HFFc6 (cell line): Measurements from ENCODE around the gene THRB. TPM values are rescaled to one million over a fixed set of nuclear protein-coding genes. Genes with fewer than 3 reads are reported as not detected.

Experiments used
- DNase-seq: peaks from one replicate; pipeline ENCODE4 v3.0.0-alpha.2; 2018
- H3K27ac Mint-ChIP-seq: 2 replicates; pipeline ENCODE4 v1.8.0; 2020; ENCODE audit warnings: mild to moderate bottlenecking, mixed read lengths
- H3K27me3 Mint-ChIP-seq: 2 replicates; pipeline ENCODE4 v1.8.0; 2021; ENCODE audit warnings: mild to moderate bottlenecking, moderate library complexity, mixed read lengths; ENCODE audit not compliant: insufficient read depth
- H3K36me3 Mint-ChIP-seq: 2 replicates; pipeline ENCODE4 v1.8.0; 2021; ENCODE audit warnings: low read depth, mixed read lengths
- H3K4me1 Mint-ChIP-seq: 2 replicates; pipeline ENCODE4 v1.8.0; 2020; ENCODE audit warnings: low read depth, mixed read lengths
- H3K4me3 Mint-ChIP-seq: 2 replicates; pipeline ENCODE4 v1.8.0; 2020; ENCODE audit warnings: mild to moderate bottlenecking, moderate library complexity, mixed read lengths
- H3K9me3 Mint-ChIP-seq: 2 replicates; pipeline ENCODE4 v1.8.0; 2020; ENCODE audit warnings: mild to moderate bottlenecking, mixed read lengths
- total RNA-seq, 6 experiments: library from RNA; stranded (reverse); fragmentation: NEBNext Ultra II Directional; extraction: Animal tissue kit (Norgen Biotek cat#: 25700); gene quantifications; 2 replicates in 1 of 6; 3 replicates in 5 of 6; pipeline ENCODE4 v1.2.3, GENCODE V29; 2021
- TF ChIP-seq, protein P1 (sequence below): fragments of 200-600 bp; sonication (generic); IDR thresholded peaks from 2 replicates; pipeline ENCODE4 v1.5.0; 2021; ENCODE audit warnings: antibody characterized with exemption, mild to moderate bottlenecking

The THRB gene
- total RNA-seq, 6 experiments from 2014 or later, result not detected

DNA sequence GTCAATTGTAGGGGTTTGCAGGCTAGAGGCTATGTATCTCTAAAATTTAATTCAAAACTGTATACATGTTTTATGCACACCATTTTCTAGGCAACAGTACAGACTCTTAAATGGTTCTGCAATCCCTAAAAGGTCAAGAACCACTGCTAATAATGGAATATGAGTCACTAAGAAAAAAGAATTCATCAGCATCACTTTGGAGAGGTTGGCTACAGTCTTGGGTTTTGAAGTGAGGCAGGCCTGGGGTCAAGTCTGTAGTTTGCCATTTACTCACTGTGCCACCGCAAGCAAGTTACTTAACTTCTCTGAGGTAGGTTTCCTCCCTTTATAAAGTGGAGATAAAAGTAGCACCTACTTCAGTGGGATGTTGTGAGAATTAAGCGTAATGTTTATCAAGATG lies 33.7 kb downstream of the THRB start:
- Mint-ChIP-seq H3K27me3 (no peaks in the 10 kb centered on the region), H3K4me3 (no peak overlapping the region), H3K27ac (no peak overlapping the region), H3K9me3 (peaks cover 11% of the 10 kb centered on the region; the same call in 1 of the 2 replicates), H3K36me3 (no peaks in the 10 kb centered on the region), H3K4me1 (no peaks in the 10 kb centered on the region)
- no peak for DNase-seq
- TF ChIP-seq, protein P1, sequence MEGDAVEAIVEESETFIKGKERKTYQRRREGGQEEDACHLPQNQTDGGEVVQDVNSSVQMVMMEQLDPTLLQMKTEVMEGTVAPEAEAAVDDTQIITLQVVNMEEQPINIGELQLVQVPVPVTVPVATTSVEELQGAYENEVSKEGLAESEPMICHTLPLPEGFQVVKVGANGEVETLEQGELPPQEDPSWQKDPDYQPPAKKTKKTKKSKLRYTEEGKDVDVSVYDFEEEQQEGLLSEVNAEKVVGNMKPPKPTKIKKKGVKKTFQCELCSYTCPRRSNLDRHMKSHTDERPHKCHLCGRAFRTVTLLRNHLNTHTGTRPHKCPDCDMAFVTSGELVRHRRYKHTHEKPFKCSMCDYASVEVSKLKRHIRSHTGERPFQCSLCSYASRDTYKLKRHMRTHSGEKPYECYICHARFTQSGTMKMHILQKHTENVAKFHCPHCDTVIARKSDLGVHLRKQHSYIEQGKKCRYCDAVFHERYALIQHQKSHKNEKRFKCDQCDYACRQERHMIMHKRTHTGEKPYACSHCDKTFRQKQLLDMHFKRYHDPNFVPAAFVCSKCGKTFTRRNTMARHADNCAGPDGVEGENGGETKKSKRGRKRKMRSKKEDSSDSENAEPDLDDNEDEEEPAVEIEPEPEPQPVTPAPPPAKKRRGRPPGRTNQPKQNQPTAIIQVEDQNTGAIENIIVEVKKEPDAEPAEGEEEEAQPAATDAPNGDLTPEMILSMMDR, result no peak

DNA sequence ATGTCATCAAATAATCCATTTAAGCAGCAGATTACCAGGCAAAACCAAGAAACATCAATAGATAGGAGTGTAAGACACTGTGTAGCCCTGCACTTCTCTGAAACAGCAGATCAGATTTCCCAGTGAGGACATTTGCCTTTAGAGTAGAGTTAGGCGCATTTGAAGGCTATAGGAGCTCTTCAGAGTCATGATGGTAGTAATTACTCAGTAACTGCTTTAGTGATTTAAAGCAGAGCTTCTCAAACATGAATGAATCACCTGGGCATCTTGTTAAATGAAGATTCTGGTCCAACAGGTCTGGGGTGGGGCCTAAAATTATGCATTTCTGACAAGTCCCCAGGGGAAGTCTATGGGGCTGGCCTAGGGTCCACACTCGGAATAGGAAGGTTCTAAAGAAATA lies 36.9 kb downstream of the THRB start:
- H3K9me3 Mint-ChIP-seq, result peaks cover 4% of the 10 kb centered on the region; the same call in 1 of the 2 replicates
- no peaks in the 10 kb centered on the region for H3K36me3 Mint-ChIP-seq
- no peaks in the 10 kb centered on the region for H3K4me1 Mint-ChIP-seq
- DNase-seq, result no peak
- no peak overlapping the region for H3K27ac Mint-ChIP-seq
- H3K27me3 Mint-ChIP-seq, result no peaks in the 10 kb centered on the region
- H3K4me3 Mint-ChIP-seq, result no peak overlapping the region
- TF ChIP-seq, protein P1, result no peak

DNA sequence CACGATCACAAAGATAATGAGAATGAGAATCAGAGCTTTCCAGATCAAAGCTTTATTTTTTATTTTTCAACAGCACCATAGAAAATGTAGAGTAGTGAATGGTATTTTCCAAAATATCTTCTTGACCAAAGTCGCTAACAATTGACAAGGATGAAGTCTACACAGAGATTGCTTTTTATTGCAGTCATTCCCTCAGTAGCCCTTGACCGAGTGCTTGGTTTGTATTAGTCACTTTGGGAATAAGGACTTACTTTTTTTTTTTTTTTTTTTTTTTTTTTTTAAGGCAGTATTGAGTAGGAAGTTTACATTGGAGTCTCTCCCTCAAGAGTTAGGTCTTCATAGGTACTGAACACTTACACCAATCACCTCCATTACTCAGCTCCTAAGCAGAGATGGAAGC lies 39.8 kb downstream of the THRB start:
- Mint-ChIP-seq H3K27me3 (no peaks in the 10 kb centered on the region), H3K9me3 (peaks cover 4% of the 10 kb centered on the region; the same call in 1 of the 2 replicates), H3K4me3 (no peak overlapping the region), H3K27ac (no peak overlapping the region), H3K4me1 (no peaks in the 10 kb centered on the region), H3K36me3 (no peaks in the 10 kb centered on the region)
- TF ChIP-seq, protein P1, result no peak
- DNase-seq, result no peak

DNA sequence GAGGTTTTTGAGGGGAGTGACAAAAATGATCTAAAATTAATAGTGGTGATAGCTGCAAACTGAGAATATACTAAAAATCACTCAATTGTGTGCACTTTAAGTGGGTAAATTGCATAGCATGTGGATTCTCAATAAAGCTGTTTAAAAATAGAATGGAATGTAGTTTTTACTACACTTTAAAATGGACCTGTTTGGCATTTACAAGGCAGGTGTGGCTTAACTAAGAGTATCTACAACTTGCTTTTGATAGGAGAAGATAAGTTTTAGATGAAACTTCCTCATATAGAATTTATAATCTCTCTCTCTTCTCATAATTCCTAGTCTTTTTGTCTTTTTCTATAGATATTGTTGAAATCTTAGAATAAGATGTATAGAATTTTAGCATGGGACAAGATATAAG lies 40.3 kb downstream of the THRB start:
- no peak for DNase-seq
- H3K4me3 Mint-ChIP-seq, result no peak overlapping the region
- TF ChIP-seq, protein P1, result no peak
- no peaks in the 10 kb centered on the region for H3K4me1 Mint-ChIP-seq
- peaks cover 4% of the 10 kb centered on the region; the same call in 1 of the 2 replicates for H3K9me3 Mint-ChIP-seq
- H3K36me3 Mint-ChIP-seq, result no peaks in the 10 kb centered on the region
- H3K27me3 Mint-ChIP-seq, result no peaks in the 10 kb centered on the region
- no peak overlapping the region for H3K27ac Mint-ChIP-seq

DNA sequence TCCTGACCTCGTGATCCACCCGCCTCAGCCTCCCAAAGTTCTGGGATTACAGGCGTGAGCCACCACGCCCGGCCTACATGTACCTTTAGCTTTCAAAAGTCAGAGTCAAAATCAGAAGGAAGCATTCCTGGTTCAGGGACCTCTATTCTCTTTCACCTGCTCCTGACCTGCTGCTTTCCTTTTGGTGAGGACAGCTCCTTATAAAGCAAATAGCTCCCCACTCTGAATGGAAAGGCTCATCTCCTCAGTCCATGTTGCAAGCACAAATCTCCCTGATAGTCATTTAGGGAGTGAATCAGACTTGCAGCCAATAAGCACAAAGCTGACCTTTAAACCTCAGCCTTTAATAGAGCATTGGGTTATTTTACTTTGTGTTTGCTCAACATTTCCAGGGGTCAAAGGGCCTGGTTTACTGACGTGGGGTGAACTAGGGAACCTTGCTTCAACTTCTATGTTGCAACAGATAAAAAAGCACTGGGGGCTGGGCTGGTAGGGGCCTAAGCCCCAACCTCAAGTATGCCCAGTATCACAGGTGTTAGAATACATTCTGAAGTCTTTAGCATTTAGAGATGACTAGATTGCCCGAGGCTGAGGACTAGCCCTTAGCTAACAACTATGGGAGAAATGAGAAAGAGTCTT lies 43.1 kb downstream of the THRB start:
- no peak for DNase-seq
- no peaks in the 10 kb centered on the region for H3K27me3 Mint-ChIP-seq
- H3K27ac Mint-ChIP-seq, result no peak overlapping the region
- H3K4me1 Mint-ChIP-seq, result no peaks in the 10 kb centered on the region
- TF ChIP-seq, protein P1, result no peak
- no peaks in the 10 kb centered on the region for H3K36me3 Mint-ChIP-seq
- no peak overlapping the region for H3K4me3 Mint-ChIP-seq
- H3K9me3 Mint-ChIP-seq, result no peaks in the 10 kb centered on the region; the same call in 1 of the 2 replicates
